Measurements from ENCODE around the gene LPAR1. TPM values are rescaled to one million over a fixed set of nuclear protein-coding genes. Genes with fewer than 3 reads are reported as not detected.

The LPAR1 gene
- total RNA-seq, 1 experiment from 2014 or later: 11.0 TPM

DNA sequence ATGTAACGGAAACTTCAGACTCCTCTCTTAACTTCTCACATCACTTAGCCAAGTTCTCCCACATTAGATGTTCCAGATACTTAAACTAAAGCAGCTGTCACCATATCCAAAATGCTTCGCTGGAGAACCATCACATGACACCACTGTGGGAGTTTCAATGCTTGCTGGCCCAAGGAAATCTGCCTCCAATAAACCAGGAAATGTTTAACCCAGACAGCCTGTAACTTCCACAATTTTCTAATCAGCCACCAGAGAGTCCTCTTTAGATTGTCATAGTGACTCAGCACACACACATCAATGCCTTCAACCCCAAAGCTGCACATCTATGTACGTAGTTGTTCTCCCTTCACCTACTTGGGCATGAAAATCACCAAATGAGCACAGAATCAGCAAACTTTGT, 118.7 kb downstream of the LPAR1 start:
- in situ Hi-C loops (cut with HindIII; ENCODE audit: low pct_unique_long_range_greater_than_20kb, low sequenced_read_pairs) (no loop called here), intact Hi-C loops (cut with micrococcal nuclease; ENCODE audit: unreplicated experiment) (no loop called here)
- no peaks in the 10 kb centered on the region for H3K9me3 ChIP-seq (ENCODE audit: control insufficient read depth, insufficient read depth, low read depth, low read length)
- ChIA-PET POLR2A (no interaction called here), CTCF (no interaction called here)
- no peak for TF ChIP-seq TCF7L2 (IDR thresholded peaks at IDR 0.05; ENCODE audit: low read depth, low read length)
- TF ChIP-seq, protein P1, sequence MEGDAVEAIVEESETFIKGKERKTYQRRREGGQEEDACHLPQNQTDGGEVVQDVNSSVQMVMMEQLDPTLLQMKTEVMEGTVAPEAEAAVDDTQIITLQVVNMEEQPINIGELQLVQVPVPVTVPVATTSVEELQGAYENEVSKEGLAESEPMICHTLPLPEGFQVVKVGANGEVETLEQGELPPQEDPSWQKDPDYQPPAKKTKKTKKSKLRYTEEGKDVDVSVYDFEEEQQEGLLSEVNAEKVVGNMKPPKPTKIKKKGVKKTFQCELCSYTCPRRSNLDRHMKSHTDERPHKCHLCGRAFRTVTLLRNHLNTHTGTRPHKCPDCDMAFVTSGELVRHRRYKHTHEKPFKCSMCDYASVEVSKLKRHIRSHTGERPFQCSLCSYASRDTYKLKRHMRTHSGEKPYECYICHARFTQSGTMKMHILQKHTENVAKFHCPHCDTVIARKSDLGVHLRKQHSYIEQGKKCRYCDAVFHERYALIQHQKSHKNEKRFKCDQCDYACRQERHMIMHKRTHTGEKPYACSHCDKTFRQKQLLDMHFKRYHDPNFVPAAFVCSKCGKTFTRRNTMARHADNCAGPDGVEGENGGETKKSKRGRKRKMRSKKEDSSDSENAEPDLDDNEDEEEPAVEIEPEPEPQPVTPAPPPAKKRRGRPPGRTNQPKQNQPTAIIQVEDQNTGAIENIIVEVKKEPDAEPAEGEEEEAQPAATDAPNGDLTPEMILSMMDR (IDR thresholded peaks at IDR 0.05): no peak
- no peak for TF ChIP-seq POLR2AphosphoS5 (IDR thresholded peaks at IDR 0.05; ENCODE audit: low read depth, low read length)
- TF ChIP-seq, protein P2, sequence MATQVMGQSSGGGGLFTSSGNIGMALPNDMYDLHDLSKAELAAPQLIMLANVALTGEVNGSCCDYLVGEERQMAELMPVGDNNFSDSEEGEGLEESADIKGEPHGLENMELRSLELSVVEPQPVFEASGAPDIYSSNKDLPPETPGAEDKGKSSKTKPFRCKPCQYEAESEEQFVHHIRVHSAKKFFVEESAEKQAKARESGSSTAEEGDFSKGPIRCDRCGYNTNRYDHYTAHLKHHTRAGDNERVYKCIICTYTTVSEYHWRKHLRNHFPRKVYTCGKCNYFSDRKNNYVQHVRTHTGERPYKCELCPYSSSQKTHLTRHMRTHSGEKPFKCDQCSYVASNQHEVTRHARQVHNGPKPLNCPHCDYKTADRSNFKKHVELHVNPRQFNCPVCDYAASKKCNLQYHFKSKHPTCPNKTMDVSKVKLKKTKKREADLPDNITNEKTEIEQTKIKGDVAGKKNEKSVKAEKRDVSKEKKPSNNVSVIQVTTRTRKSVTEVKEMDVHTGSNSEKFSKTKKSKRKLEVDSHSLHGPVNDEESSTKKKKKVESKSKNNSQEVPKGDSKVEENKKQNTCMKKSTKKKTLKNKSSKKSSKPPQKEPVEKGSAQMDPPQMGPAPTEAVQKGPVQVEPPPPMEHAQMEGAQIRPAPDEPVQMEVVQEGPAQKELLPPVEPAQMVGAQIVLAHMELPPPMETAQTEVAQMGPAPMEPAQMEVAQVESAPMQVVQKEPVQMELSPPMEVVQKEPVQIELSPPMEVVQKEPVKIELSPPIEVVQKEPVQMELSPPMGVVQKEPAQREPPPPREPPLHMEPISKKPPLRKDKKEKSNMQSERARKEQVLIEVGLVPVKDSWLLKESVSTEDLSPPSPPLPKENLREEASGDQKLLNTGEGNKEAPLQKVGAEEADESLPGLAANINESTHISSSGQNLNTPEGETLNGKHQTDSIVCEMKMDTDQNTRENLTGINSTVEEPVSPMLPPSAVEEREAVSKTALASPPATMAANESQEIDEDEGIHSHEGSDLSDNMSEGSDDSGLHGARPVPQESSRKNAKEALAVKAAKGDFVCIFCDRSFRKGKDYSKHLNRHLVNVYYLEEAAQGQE (IDR thresholded peaks at IDR 0.05; ENCODE audit: insufficient read depth in 1 of 2, low read depth in 2 of 2, low read length in 1 of 2): no peak
- TF ChIP-seq SIN3A (IDR thresholded peaks at IDR 0.05; ENCODE audit: borderline replicate concordance, insufficient read depth, low read depth, low read length): no peak
- H3K4me1 ChIP-seq (ENCODE audit: control insufficient read depth, insufficient read depth, low read length): no peaks in the 10 kb centered on the region
- ATAC-seq (no peak), DNase-seq (ENCODE audit: low read depth, low spot score) (no peak)
- BruUV-seq (replicated peaks): no TSS peak
- no peaks in the 10 kb centered on the region for H3K27me3 ChIP-seq (ENCODE audit: control insufficient read depth, insufficient read depth, low read length)
- H3K4me3 ChIP-seq (ENCODE audit: low read depth in 2 of 2, low read length in 2 of 2): no peak overlapping the region
- no peaks in the 10 kb centered on the region for H3K36me3 ChIP-seq (ENCODE audit: control insufficient read depth, insufficient read depth, low read length)
- no peak overlapping the region for H3K27ac ChIP-seq (ENCODE audit: low read length)

- no peaks in the 10 kb centered on the region for H3K27me3 ChIP-seq (ENCODE audit: control insufficient read depth, insufficient read depth, low read length)
- in situ Hi-C loops (cut with HindIII; ENCODE audit: low pct_unique_long_range_greater_than_20kb, low sequenced_read_pairs): no loop called here
- no peak overlapping the region for H3K27ac ChIP-seq (ENCODE audit: low read length)
- intact Hi-C loops (cut with micrococcal nuclease; ENCODE audit: unreplicated experiment): no loop called here
- no TSS peak for BruUV-seq (replicated peaks)
- H3K4me1 ChIP-seq (ENCODE audit: control insufficient read depth, insufficient read depth, low read length): no peaks in the 10 kb centered on the region
- ChIA-PET CTCF (no interaction called here), POLR2A (no interaction called here)
- no peak overlapping the region for H3K4me3 ChIP-seq (ENCODE audit: low read depth in 2 of 2, low read length in 2 of 2)
- no peaks in the 10 kb centered on the region for H3K36me3 ChIP-seq (ENCODE audit: control insufficient read depth, insufficient read depth, low read length)
- no peak for ATAC-seq
- no peak for DNase-seq (ENCODE audit: low read depth, low spot score)
- TF ChIP-seq, protein P2 (IDR thresholded peaks at IDR 0.05; ENCODE audit: insufficient read depth in 1 of 2, low read depth in 2 of 2, low read length in 1 of 2): no peak
- no peaks in the 10 kb centered on the region for H3K9me3 ChIP-seq (ENCODE audit: control insufficient read depth, insufficient read depth, low read depth, low read length)
Measured at GRCh38 chr9:110919050-110919435, 119.2 kb downstream of the LPAR1 start.

Data from Panc1 (cell line).